Measurements from ENCODE around the gene TMEM234. TPM values are rescaled to one million over a fixed set of nuclear protein-coding genes. Genes with fewer than 3 reads are reported as not detected.

The TMEM234 gene
- total and polyA plus RNA-seq, 2 of the 13 experiments (the other 11 are each of a cell fraction or from before 2014, with no cell fraction given) = 6.1 to 9.0 TPM

DNA sequence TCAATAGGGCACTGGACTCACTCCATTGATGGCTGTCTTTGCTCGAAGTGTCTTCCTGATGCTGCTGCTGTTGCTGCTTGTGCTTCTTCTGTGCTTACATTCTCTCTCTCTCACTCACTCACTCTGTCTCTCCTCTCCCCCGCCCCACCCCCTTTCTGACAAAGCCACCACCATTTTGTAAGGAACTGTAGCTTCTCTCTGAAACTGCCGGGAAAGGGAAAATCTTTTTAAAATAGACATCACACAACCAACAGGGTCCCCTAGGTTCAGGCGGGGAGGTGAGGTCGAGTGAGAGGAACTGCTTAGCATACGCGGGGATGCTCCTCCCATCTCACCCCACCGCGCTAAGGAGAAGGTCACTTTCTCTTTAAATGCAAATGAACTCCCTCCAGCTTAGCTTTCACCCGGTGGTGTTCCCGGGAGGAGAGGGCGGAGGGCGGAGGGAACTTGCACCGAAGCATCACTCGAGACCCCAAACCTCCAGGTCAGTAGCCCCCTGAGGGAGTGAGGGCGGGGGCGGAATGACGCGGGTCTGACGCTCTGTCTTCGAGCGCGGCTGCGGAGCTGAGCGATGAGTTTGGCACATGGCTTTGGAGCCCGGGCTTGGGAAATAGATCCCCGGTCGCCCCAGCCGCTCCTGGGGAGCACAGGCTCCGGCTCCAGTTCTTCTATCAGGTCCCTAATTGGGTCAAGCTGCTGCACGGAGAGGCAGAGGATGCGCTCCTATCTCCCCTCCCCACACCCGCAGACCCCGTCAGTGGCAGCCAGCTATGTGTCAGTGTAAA, 21.7 kb downstream of the TMEM234 start, which contains the start of gene CCDC28B:
CCDC28B (plus strand) TSS at position 370 of the 785 bp plus-strand sequence. CDS start 1,341 bp downstream, outside the sequence.
- FAIRE-seq (no peak), ATAC-seq (peak; percentile 42), DNase-seq (ENCODE audit: low spot score) (no peak)
- Histone ChIP-seq H3K27me3 (ENCODE audit: control insufficient read depth in 1 of 2, insufficient read depth in 2 of 2, low read length in 2 of 2) (no peaks in the 10 kb centered on the region), H3K4me3 (replicated peaks in 1 of 3; ENCODE audit: insufficient read depth in 1 of 3, low read depth in 2 of 3, low read length in 3 of 3) (peak within 1 kb of the TSS; percentile 64 to 72 (median 65)), H3K4me1 (ENCODE audit: insufficient read depth, low read length) (peaks cover 20% of the 10 kb centered on the region), H3K9me3 (ENCODE audit: low read length) (no peaks in the 10 kb centered on the region), H4K20me1 (ENCODE audit: insufficient read depth, low read length) (no peaks in the 10 kb centered on the region), H3K4me2 (ENCODE audit: low read depth, low read length) (peak within 1 kb of the TSS; percentile 96), H3K79me2 (ENCODE audit: insufficient read depth, low read length) (no peaks in the 10 kb centered on the region), H3K9ac (ENCODE audit: insufficient read depth, low read depth, low read length) (peak within 1 kb of the TSS; percentile 45), H3K27ac (ENCODE audit: extremely low read length, insufficient read depth, low read length) (no peak within 1 kb of the TSS), H2AFZ (ENCODE audit: low read length) (no peak within 1 kb of the TSS), H3K36me3 (replicated peaks in 1 of 2; ENCODE audit: control insufficient read depth in 1 of 2, insufficient read depth in 2 of 2, low read length in 2 of 2) (peaks cover 6 to 19% of the 10 kb centered on the region in 2 experiments)
- intact Hi-C loops (cut with micrococcal nuclease; ENCODE audit: unreplicated experiment) = no loop called here
- BruUV-seq (replicated peaks) = no TSS peak
- ChIA-PET POLR2A (interaction anchor here (0.6 to 4.8 kb wide), 13 partner anchors 8 to 194 kb away, joined by 3 to 38 read pairs (median 4); partner anchors contain the start of genes BSDC1, KPNA6, MARCKSL1 and TMEM39B), CTCF (ENCODE audit: low intra/inter-chr PET ratio, low total read pairs) (no interaction called here)
- in situ Hi-C loops (cut with HindIII; ENCODE audit: extremely low pct_ligation_motif_present, low pct_unique_long_range_greater_than_20kb) = no loop called here
- WGBS (ENCODE audit: low lambda C conversion rate) = 3% methylated on average over 17 of the region's 34 CpGs
- peak; percentile 56; the same call in 1 of the 2 replicates for TF ChIP-seq ZNF547 (CRISPR knock-in tag; IDR thresholded peaks at IDR 0.05)
- TF ChIP-seq GATAD1 (CRISPR knock-in tag; IDR thresholded peaks at IDR 0.05) = 0 out of 2 replicates have a peak, but pooled peaks have one; percentile 14
- TF ChIP-seq ZNF687 (CRISPR knock-in tag; IDR thresholded peaks at IDR 0.05) = peak; percentile 87
- TF ChIP-seq REPIN1 (CRISPR knock-in tag; IDR thresholded peaks at IDR 0.05; ENCODE audit: borderline replicate concordance, low read depth) = 0 out of 2 replicates have a peak, but pooled peaks have one; percentile 29
- peak in 1 of 2 experiments; percentile 42; a peak in 1 of 4 replicates for TF ChIP-seq HMGXB4 (CRISPR knock-in tag; IDR thresholded peaks at IDR 0.05; ENCODE audit: borderline replicate concordance in 1 of 2, low read depth in 1 of 2)
- TF ChIP-seq SAP130 (CRISPR knock-in tag; IDR thresholded peaks at IDR 0.05; ENCODE audit: low read depth) = 0 out of 2 replicates have a peak, but pooled peaks have one; percentile 6
- TF ChIP-seq, protein P1, sequence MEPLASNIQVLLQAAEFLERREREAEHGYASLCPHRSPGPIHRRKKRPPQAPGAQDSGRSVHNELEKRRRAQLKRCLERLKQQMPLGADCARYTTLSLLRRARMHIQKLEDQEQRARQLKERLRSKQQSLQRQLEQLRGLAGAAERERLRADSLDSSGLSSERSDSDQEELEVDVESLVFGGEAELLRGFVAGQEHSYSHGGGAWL (CRISPR knock-in tag; IDR thresholded peaks at IDR 0.05) = peak; percentile 64; the same call in 1 of the 2 replicates
- TF ChIP-seq ATF5 (CRISPR knock-in tag; IDR thresholded peaks at IDR 0.05; ENCODE audit: low read depth) = 0 out of 2 replicates have a peak, but pooled peaks have one; percentile 59
- TF ChIP-seq, protein P2, sequence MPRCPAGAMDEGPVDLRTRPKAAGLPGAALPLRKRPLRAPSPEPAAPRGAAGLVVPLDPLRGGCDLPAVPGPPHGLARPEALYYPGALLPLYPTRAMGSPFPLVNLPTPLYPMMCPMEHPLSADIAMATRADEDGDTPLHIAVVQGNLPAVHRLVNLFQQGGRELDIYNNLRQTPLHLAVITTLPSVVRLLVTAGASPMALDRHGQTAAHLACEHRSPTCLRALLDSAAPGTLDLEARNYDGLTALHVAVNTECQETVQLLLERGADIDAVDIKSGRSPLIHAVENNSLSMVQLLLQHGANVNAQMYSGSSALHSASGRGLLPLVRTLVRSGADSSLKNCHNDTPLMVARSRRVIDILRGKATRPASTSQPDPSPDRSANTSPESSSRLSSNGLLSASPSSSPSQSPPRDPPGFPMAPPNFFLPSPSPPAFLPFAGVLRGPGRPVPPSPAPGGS (CRISPR knock-in tag; IDR thresholded peaks at IDR 0.05) = no peak
- TF ChIP-seq CREB1 (IDR thresholded peaks at IDR 0.05) = 0 out of 2 replicates have a peak, but pooled peaks have one; percentile 41
- TF ChIP-seq CREB1 (CRISPR knock-in tag; IDR thresholded peaks at IDR 0.05) = no peak
- TF ChIP-seq AGO1 (IDR thresholded peaks at IDR 0.05; ENCODE audit: low read depth, low read length, poor library complexity, severe bottlenecking) = peak; percentile 66
